ENCODE measurements around the gene PTPN11.
"Not testable (repeated sequence)": the region's sequence is repeated elsewhere in the genome, so short reads cannot be mapped to it uniquely, and the experiment has no call there.

DNA sequence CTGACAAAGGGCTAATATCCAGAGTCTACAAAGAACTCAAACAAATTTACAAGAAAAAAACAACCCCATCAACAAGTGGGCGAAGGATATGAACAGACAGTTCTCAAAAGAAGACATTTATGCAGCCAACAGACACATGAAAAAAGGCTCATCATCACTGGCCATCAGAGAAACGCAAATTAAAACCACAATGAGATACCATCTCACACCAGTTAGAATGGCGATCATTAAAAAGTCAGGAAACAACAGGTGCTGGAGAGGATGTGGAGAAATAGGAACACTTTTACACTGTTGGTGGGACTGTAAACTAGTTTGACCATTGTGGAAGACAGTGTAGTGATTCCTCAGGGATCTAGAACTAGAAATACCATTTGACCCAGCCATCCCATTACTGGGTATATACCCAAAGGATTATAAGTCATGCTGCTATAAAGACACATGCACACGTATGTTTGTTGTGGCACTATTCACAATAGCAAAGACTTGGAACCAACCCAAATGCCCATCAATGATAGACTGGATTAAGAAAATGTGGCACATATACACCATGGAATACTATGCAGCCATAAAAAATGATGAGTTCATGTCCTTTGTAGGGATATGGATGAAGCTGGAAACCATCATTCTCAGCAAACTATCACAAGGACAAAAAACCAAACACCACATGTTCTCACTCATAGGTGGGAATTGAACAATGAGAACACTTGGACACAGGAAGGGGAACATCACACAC lies 28.7 kb upstream of the PTPN11 start:
- not testable (repeated sequence) for TF ChIP-seq CTCF (IDR thresholded peaks at IDR 0.05); NR3C1 (IDR thresholded peaks at IDR 0.05); BHLHE40 (IDR thresholded peaks at IDR 0.05; ENCODE audit: low read depth, low read length); POLR2A (IDR thresholded peaks at IDR 0.05; ENCODE audit: low read length); RAD21 (conservative IDR thresholded peaks at IDR 0.05 in 1 of 2, IDR thresholded peaks at IDR 0.05 in 1 of 2); ZFP36 (IDR thresholded peaks at IDR 0.05; ENCODE audit: borderline replicate concordance, partially characterized antibody); NPAS2 (CRISPR knock-in tag; IDR thresholded peaks at IDR 0.05; ENCODE audit: borderline replicate concordance); JUNB (IDR thresholded peaks at IDR 0.05); CHD2 (IDR thresholded peaks at IDR 0.05; ENCODE audit: low read length, partially characterized antibody); GATA3 (IDR thresholded peaks at IDR 0.05; ENCODE audit: borderline replicate concordance); USF2 (IDR thresholded peaks at IDR 0.05)
- TF ChIP-seq, protein P1, sequence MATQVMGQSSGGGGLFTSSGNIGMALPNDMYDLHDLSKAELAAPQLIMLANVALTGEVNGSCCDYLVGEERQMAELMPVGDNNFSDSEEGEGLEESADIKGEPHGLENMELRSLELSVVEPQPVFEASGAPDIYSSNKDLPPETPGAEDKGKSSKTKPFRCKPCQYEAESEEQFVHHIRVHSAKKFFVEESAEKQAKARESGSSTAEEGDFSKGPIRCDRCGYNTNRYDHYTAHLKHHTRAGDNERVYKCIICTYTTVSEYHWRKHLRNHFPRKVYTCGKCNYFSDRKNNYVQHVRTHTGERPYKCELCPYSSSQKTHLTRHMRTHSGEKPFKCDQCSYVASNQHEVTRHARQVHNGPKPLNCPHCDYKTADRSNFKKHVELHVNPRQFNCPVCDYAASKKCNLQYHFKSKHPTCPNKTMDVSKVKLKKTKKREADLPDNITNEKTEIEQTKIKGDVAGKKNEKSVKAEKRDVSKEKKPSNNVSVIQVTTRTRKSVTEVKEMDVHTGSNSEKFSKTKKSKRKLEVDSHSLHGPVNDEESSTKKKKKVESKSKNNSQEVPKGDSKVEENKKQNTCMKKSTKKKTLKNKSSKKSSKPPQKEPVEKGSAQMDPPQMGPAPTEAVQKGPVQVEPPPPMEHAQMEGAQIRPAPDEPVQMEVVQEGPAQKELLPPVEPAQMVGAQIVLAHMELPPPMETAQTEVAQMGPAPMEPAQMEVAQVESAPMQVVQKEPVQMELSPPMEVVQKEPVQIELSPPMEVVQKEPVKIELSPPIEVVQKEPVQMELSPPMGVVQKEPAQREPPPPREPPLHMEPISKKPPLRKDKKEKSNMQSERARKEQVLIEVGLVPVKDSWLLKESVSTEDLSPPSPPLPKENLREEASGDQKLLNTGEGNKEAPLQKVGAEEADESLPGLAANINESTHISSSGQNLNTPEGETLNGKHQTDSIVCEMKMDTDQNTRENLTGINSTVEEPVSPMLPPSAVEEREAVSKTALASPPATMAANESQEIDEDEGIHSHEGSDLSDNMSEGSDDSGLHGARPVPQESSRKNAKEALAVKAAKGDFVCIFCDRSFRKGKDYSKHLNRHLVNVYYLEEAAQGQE (IDR thresholded peaks at IDR 0.05) = not testable (repeated sequence)
